ENCODE data around the gene LEFTY2.
"Not testable (repeated sequence)": the region's sequence is repeated elsewhere in the genome, so short reads cannot be mapped to it uniquely, and the experiment has no call there.

LEFTY2 gene

DNA sequence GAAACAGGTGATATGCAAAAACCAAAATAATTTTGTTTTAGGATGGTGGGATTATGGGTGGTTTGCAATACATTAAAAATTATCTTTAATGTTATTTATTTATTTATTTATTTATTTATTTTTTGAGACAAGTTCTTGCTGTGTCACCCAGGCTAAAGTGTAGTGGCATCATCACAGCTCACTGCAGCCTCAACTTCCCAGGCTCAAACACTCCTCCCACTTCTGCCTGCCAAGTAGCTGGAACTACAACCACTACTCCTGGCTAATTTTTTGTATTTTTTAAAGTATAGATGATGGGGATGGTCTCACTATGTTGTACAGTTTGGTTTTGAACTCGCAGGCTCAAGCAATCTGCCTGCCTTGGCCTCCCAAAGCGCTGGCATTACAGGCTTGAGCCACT lies 10.5 kb downstream of the LEFTY2 start:
- DNase-seq (ENCODE audit: low spot score): no peak
- ChIA-PET CTCF (interaction anchor here (0.5 to 0.7 kb wide), 2 partner anchors 24 to 251 kb away, joined by 3 to 5 read pairs; no protein-coding TSS in a partner anchor), POLR2A (ENCODE audit: low non-redundant PET) (no interaction called here)
- no peak overlapping the region for H3K27ac ChIP-seq
- TF ChIP-seq, protein P1, sequence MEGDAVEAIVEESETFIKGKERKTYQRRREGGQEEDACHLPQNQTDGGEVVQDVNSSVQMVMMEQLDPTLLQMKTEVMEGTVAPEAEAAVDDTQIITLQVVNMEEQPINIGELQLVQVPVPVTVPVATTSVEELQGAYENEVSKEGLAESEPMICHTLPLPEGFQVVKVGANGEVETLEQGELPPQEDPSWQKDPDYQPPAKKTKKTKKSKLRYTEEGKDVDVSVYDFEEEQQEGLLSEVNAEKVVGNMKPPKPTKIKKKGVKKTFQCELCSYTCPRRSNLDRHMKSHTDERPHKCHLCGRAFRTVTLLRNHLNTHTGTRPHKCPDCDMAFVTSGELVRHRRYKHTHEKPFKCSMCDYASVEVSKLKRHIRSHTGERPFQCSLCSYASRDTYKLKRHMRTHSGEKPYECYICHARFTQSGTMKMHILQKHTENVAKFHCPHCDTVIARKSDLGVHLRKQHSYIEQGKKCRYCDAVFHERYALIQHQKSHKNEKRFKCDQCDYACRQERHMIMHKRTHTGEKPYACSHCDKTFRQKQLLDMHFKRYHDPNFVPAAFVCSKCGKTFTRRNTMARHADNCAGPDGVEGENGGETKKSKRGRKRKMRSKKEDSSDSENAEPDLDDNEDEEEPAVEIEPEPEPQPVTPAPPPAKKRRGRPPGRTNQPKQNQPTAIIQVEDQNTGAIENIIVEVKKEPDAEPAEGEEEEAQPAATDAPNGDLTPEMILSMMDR (conservative IDR thresholded peaks at IDR 0.05; ENCODE audit: low read depth): no peak

DNA sequence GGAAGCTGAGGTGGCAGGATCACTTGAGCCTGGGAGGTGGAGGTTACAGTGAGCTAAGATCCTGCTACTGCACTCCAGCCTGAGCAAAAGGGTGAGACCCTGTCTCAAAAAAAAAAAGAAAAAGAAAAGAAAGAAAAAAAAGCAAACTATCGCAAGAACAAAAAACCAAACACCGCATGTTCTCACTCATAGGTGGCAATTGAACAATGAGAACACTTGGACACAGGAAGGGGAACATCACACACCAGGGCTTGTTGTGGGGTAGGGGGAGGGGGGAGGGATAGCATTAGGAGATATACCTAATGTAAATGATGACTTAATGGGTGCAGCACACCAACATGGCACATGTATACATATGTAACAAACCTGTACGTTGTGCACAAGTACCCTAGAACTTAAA lies 11.6 kb downstream of the LEFTY2 start:
- CTCF ChIA-PET: interaction anchor here (0.7 kb wide), 1 partner anchor 10 kb away, joined by 3 read pairs; no protein-coding TSS in a partner anchor
- POLR2A ChIA-PET (ENCODE audit: low non-redundant PET); H3K27ac ChIP-seq; DNase-seq (ENCODE audit: low spot score): not testable (repeated sequence)

DNA sequence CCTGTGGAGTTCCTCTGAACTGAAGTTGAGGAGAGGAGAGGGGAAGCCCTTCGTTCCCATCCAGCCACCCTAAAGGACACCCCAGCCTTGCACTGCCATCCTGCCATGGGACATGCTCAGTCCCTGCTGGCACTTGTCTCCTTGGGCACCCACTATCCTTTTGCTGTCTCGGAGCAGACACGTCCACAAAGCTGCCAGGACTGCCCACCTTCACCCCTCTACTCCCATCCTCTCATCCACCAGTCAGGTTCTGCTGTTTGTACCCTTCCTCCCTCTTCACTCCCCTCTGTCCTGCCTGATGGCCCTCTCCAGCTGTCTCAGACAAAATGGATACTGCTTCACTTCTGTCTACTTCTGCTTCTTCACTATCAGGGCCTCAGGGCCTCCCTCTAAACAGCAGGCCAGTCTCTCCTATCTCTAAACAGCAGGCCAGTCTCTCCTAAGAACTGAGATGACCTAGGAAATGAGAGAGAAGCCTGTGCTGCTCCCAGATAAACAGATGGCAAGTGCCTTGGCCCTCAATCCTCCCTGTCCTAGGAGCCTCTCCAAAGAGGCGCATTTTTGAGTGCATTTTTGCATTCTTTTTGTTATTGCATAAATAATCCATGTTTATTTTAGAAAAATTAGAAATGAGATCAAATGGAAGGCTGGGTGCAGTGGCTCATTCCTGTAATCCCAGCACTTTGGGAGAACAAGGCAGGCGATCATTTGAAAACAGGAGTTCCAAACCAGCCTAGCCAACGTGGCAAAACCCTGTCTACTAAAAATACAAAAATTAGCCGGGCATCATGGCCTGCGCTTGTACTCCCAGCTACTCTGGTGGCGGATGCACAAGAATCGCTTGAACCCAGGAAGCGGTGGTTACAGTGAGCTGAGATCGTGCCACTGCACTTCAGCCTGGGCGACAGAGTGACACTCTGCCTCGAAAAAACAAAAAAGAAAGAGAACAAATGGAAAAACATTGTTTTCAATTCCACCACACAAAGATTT lies 12.5 kb downstream of the LEFTY2 start:
- POLR2A ChIA-PET (ENCODE audit: low non-redundant PET): no interaction called here
- TF ChIP-seq, protein P1 (conservative IDR thresholded peaks at IDR 0.05; ENCODE audit: low read depth): no peak
- H3K27ac ChIP-seq: no peak overlapping the region
- CTCF ChIA-PET: interaction anchor here (0.6 to 0.7 kb wide), 2 partner anchors 9 to 197 kb away, joined by 3 read pairs; no protein-coding TSS in a partner anchor
- DNase-seq (ENCODE audit: low spot score): no peak

DNA sequence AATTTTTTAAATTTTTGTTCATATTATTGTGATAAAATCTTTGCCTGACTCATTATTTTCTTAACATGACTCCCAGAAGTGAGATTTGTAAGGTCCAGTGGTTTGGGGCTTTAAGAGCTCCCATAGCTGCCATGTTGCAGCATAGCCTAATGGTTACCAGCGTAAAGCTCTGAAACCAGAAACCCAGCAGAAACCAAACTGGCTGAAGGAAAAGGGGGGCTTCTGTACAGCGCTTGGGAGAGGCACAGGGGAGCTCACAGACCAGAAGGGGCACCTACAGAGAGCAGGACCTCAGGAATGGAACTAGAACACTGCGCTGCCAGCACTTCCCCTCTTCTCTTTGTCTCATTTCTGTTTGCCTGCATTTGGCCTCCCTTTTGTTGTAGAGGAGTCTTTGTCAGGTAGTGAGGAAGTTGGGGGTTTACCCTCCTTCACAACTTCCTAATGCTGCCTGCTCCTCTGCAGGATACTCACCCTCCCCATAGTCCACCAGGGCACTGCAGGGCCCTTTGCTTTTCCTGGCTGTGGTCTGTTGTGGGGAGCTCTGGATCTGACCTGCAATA lies 14.4 kb downstream of the LEFTY2 start:
- 0 out of 2 replicates have a peak overlapping the region, but pooled peaks have one; percentile 5 for H3K27ac ChIP-seq
- no peak for DNase-seq (ENCODE audit: low spot score)
- ChIA-PET POLR2A (ENCODE audit: low non-redundant PET) (no interaction called here), CTCF (no interaction called here)
- TF ChIP-seq, protein P1 (conservative IDR thresholded peaks at IDR 0.05; ENCODE audit: low read depth): no peak

GRCh38 chr1:225923692-225924555 lies 17.1 kb downstream of the LEFTY2 start, which contains the start of gene PYCR2:
Gene PYCR2 (minus strand): TSS chr1:225924250. CDS start chr1:225924110, 140 bp downstream.
- TF ChIP-seq, protein P1 (conservative IDR thresholded peaks at IDR 0.05; ENCODE audit: low read depth): no peak
- CTCF ChIA-PET: interaction anchor here (0.9 to 1.7 kb wide), 3 partner anchors 12 to 449 kb away, joined by 3 to 5 read pairs (median 4); partner anchors contain the start of gene TMEM63A

GRCh38 chr1:225923381-225923691 lies 17.7 kb downstream of the LEFTY2 start:
- TF ChIP-seq, protein P1 (conservative IDR thresholded peaks at IDR 0.05; ENCODE audit: low read depth): no peak
- ChIA-PET CTCF (interaction anchor here (0.9 to 1.9 kb wide), 3 partner anchors 12 to 449 kb away, joined by 3 to 11 read pairs (median 4); partner anchors contain the start of gene TMEM63A), POLR2A (ENCODE audit: low non-redundant PET) (interaction anchor here (0.5 to 3.6 kb wide), 3 partner anchors 41 to 496 kb away, joined by 3 to 22 read pairs (median 4); partner anchors contain the start of genes SRP9 and TMEM63A)
- no peak for DNase-seq (ENCODE audit: low spot score)
- H3K27ac ChIP-seq: peak overlapping the region; percentile 97

More at GRCh38 chr1:225923692-225924555, 17.1 kb downstream of the LEFTY2 start, which contains the start of gene PYCR2:
- H3K27ac ChIP-seq: peak within 1 kb of the TSS; percentile 97
- POLR2A ChIA-PET (ENCODE audit: low non-redundant PET): interaction anchor here (0.5 to 3.6 kb wide), 4 partner anchors 41 to 496 kb away, joined by 3 to 22 read pairs (median 6); partner anchors contain the start of genes SRP9 and TMEM63A
- peak; percentile 99 for DNase-seq (ENCODE audit: low spot score)
